Endothelial cell of umbilical vein (primary cell): Measurements from ENCODE around the gene ANKS1B.

Experiments
- CTCF ChIP-seq, 2 donors: IDR thresholded peaks; 1 replicate in 1 of 2; 2 replicates in 1 of 2; pipeline ENCODE4 v1.5.1; 2011; ENCODE audit warnings: low read length in 2 of 2, mild to moderate bottlenecking in 2 of 2, moderate library complexity in 2 of 2, control low read depth in 1 of 2, inconsistent platforms in 1 of 2, low read depth in 1 of 2; ENCODE audit not compliant: insufficient read depth in 1 of 2; ENCODE audit errors: extremely low read depth in 1 of 2
- EZH2 ChIP-seq: IDR thresholded peaks from 2 replicates; pipeline ENCODE4 v1.6.1; 2012; ENCODE audit warnings: borderline replicate concordance, low read depth, mild to moderate bottlenecking, moderate library complexity, low read length, inconsistent platforms; ENCODE audit not compliant: severe bottlenecking
- FOS ChIP-seq: IDR thresholded peaks from 2 replicates; pipeline ENCODE4 v1.6.1; 2011; ENCODE audit warnings: mild to moderate bottlenecking, low read length, moderate library complexity, borderline replicate concordance; ENCODE audit not compliant: insufficient read depth
- GATA2 ChIP-seq: IDR thresholded peaks from 2 replicates; pipeline ENCODE4 v1.7.0; 2011; ENCODE audit warnings: low read depth, mild to moderate bottlenecking, moderate library complexity, mixed read lengths, low read length; ENCODE audit not compliant: insufficient read length, insufficient read depth
- POLR2A ChIP-seq: IDR thresholded peaks from 2 replicates; pipeline ENCODE4 v1.6.1; 2012; ENCODE audit warnings: low read depth, mild to moderate bottlenecking, control low read depth, low read length
- POLR2AphosphoS5 ChIP-seq: IDR thresholded peaks from 2 replicates; pipeline ENCODE4 v1.6.1; 2012; ENCODE audit warnings: low read depth, mild to moderate bottlenecking, control low read depth, low read length, moderate library complexity; ENCODE audit not compliant: insufficient read depth
- TF ChIP-seq, protein P1 (sequence below): IDR thresholded peaks from 2 replicates; pipeline ENCODE4 v1.6.1; 2011; ENCODE audit not compliant: insufficient read depth, insufficient read length

- TF ChIP-seq FOS (no peak), CTCF (IDR thresholded peaks at IDR 0.05; ENCODE audit: extremely low read depth in 1 of 2, insufficient read depth in 1 of 2, low read depth in 1 of 2, low read length in 2 of 2) (no peak), GATA2 (no peak), POLR2A (no peak), EZH2 (no peak), POLR2AphosphoS5 (no peak)
- TF ChIP-seq, protein P1, sequence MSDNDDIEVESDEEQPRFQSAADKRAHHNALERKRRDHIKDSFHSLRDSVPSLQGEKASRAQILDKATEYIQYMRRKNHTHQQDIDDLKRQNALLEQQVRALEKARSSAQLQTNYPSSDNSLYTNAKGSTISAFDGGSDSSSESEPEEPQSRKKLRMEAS: no peak
These were observed 1260.2 kb downstream of the ANKS1B start for GRCh38 chr12:98724384-98725155.
